Upper lobe of left lung (tissue), 6 donors: ENCODE data around the gene SPINT2. TPM values are rescaled to one million over a fixed set of nuclear protein-coding genes. Genes with fewer than 3 reads are reported as not detected.

Source experiments
- ATAC-seq, 2 donors: fragments of 200-7000 bp; cut with Tn5 transposase; one replicate each; pipeline ENCODE4 v1.9.1; 2022; ENCODE audit warnings: mild to moderate bottlenecking in 2 of 2, moderate library complexity in 2 of 2; ENCODE audit not compliant: low FRiP score in 2 of 2
- DNase-seq, 2 donors: peaks; one replicate each; pipeline ENCODE4 v3.0.0-alpha.2; 2019 to 2020
- H3K27ac ChIP-seq, 4 donors: fragments of 200-600 bp; sonication (generic); one replicate each; pipeline ENCODE4 v1.5.1; 2016 to 2019
- H3K27me3 ChIP-seq, 4 donors: fragments of 200-600 bp; sonication (generic); one replicate each; pipeline ENCODE4 v1.5.1; 2017 to 2019
- H3K36me3 ChIP-seq, 4 donors: fragments of 200-600 bp; sonication (generic); one replicate each; pipeline ENCODE4 v1.5.1; 2016 to 2019
- H3K4me1 ChIP-seq, 4 donors: fragments of 200-600 bp; sonication (generic); one replicate each; pipeline ENCODE4 v1.5.1; 2018 to 2019
- H3K4me3 ChIP-seq, 4 donors: fragments of 200-600 bp; sonication (generic); one replicate each; pipeline ENCODE4 v1.5.1; 2017 to 2019; ENCODE audit warnings: mild to moderate bottlenecking in 2 of 4, moderate library complexity in 1 of 4
- H3K9me3 ChIP-seq, 4 donors: fragments of 200-600 bp; sonication (generic); one replicate each; pipeline ENCODE4 v1.5.1; 2018 to 2019
- CTCF ChIP-seq, 6 experiments: fragments of 450-650 bp in 4 of 6; fragments of 200-600 bp in 2 of 6; sonication (generic) in 2 of 6; IDR thresholded peaks; one replicate each; pipeline ENCODE4 v1.5.1; 2016 to 2019; ENCODE audit warnings: antibody characterized with exemption in 6 of 6
- EP300 ChIP-seq, 4 donors: sonication (generic); formaldehyde crosslinking; IDR thresholded peaks; one replicate each; pipeline ENCODE4 v1.5.1; 2017; ENCODE audit warnings: antibody characterized with exemption in 4 of 4, control low read depth in 2 of 4
- POLR2A ChIP-seq, 4 donors: fragments of 450-650 bp; IDR thresholded peaks; one replicate each; pipeline ENCODE4 v1.5.1; 2016 to 2017; ENCODE audit warnings: antibody characterized with exemption in 4 of 4, mild to moderate bottlenecking in 2 of 4
- POLR2AphosphoS5 ChIP-seq, 2 donors: sonication (generic); formaldehyde crosslinking; IDR thresholded peaks; one replicate each; pipeline ENCODE4 v1.5.1; 2017; ENCODE audit warnings: antibody characterized with exemption in 2 of 2
- WGBS, 2 donors: methylation state at CpG; one replicate each; pipeline ENCODE4 v1.1.5; 2017 to 2018; 5-methylcytosine and 5-hydroxymethylcytosine counted together
- total RNA-seq, 6 donors: library from RNA; depleted of rRNA in 4 of 6; stranded (reverse); fragments of >200 nt in 4 of 6; gene quantifications; one replicate each; pipeline versions ENCODE4 v1.1.0 to v1.2.1, GENCODE V29; 2016 to 2021
- donor health status: DM: no; HTN: no; CAD: no; lungs with moderate emphysema.
- donor health status: DM: no; HTN: yes; CAD: no; lungs with severe emphysema.

SPINT2 gene
- total RNA-seq, 6 donors from 2014 or later = 192 to 583 (median 317) TPM

GRCh38 chr19:38288123-38288855 is 23.9 kb downstream of the SPINT2 start:
- Histone ChIP-seq H3K4me3 (no peak overlapping the region), H3K4me1 (peaks cover 18 to 38% (median 19%) of the 10 kb centered on the region in 4 donors), H3K9me3 (no peaks in the 10 kb centered on the region), H3K36me3 (peaks cover 6 to 57% (median 40%) of the 10 kb centered on the region in 4 donors), H3K27me3 (no peaks in the 10 kb centered on the region), H3K27ac (peak overlapping the region in 2 of 4 donors; percentile 3 to 7)
- WGBS, 2 donors = 88% methylated on average over 13 to 16 of the region's 16 CpGs
- ATAC-seq (no peak), DNase-seq (no peak)
- TF ChIP-seq CTCF (IDR thresholded peaks at IDR 0.05) = no peak
- no peak for TF ChIP-seq EP300 (IDR thresholded peaks at IDR 0.05)
- no peak for TF ChIP-seq POLR2AphosphoS5 (IDR thresholded peaks at IDR 0.05)
- no peak for TF ChIP-seq POLR2A (IDR thresholded peaks at IDR 0.05)

GRCh38 chr19:38289955-38290354 is 25.6 kb downstream of the SPINT2 start:
- WGBS, 2 donors = 94% methylated on average over 14 to 15 of the region's 15 CpGs
- peaks cover 6 to 52% (median 39%) of the 10 kb centered on the region in 4 donors for H3K36me3 ChIP-seq
- DNase-seq = no peak
- H3K4me3 ChIP-seq = no peak overlapping the region
- H3K4me1 ChIP-seq = peaks cover 10 to 35% (median 15%) of the 10 kb centered on the region in 4 donors
- TF ChIP-seq POLR2AphosphoS5 (IDR thresholded peaks at IDR 0.05) (no peak), POLR2A (IDR thresholded peaks at IDR 0.05) (no peak), CTCF (IDR thresholded peaks at IDR 0.05) (no peak), EP300 (IDR thresholded peaks at IDR 0.05) (no peak)
- no peaks in the 10 kb centered on the region for H3K9me3 ChIP-seq
- ATAC-seq = no peak
- H3K27me3 ChIP-seq = no peaks in the 10 kb centered on the region
- H3K27ac ChIP-seq = peak overlapping the region; percentile 40 to 80 (median 76)

GRCh38 chr19:38290631-38291147 is 26.3 kb downstream of the SPINT2 start:
- Histone ChIP-seq H3K4me1 (peaks cover 8 to 35% (median 14%) of the 10 kb centered on the region in 4 donors), H3K27me3 (no peaks in the 10 kb centered on the region), H3K4me3 (no peak overlapping the region), H3K27ac (peak overlapping the region; percentile 40 to 80 (median 76)), H3K9me3 (no peaks in the 10 kb centered on the region), H3K36me3 (peaks cover 6 to 50% (median 37%) of the 10 kb centered on the region in 4 donors)
- DNase-seq (peak in 1 of 2 donors; percentile 83), ATAC-seq (peak; percentile 42 to 74)
- TF ChIP-seq CTCF (IDR thresholded peaks at IDR 0.05) (no peak), EP300 (IDR thresholded peaks at IDR 0.05) (no peak), POLR2AphosphoS5 (IDR thresholded peaks at IDR 0.05) (peak in 1 of 2 donors; percentile 50), POLR2A (IDR thresholded peaks at IDR 0.05) (no peak)
- 48 to 50% methylated on average over 11 to 13 of the region's 13 CpGs for WGBS, 2 donors

DNA sequence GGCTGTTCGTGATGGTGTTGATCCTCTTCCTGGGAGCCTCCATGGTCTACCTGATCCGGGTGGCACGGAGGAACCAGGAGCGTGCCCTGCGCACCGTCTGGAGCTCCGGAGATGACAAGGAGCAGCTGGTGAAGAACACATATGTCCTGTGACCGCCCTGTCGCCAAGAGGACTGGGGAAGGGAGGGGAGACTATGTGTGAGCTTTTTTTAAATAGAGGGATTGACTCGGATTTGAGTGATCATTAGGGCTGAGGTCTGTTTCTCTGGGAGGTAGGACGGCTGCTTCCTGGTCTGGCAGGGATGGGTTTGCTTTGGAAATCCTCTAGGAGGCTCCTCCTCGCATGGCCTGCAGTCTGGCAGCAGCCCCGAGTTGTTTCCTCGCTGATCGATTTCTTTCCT is 27.5 kb downstream of the SPINT2 start:
- no peaks in the 10 kb centered on the region for H3K9me3 ChIP-seq
- WGBS, 2 donors = 85% methylated on average over 15 of the region's 15 CpGs
- peaks cover 8 to 35% (median 13%) of the 10 kb centered on the region in 4 donors for H3K4me1 ChIP-seq
- no peak for ATAC-seq
- no peaks in the 10 kb centered on the region for H3K27me3 ChIP-seq
- H3K27ac ChIP-seq = peak overlapping the region in 3 of 4 donors; percentile 32 to 80 (median 73)
- H3K36me3 ChIP-seq = peaks cover 6 to 44% (median 37%) of the 10 kb centered on the region in 4 donors
- no peak for DNase-seq
- H3K4me3 ChIP-seq = no peak overlapping the region
- TF ChIP-seq EP300 (IDR thresholded peaks at IDR 0.05) = no peak
- TF ChIP-seq CTCF (IDR thresholded peaks at IDR 0.05) = no peak
- no peak for TF ChIP-seq POLR2A (IDR thresholded peaks at IDR 0.05)
- no peak for TF ChIP-seq POLR2AphosphoS5 (IDR thresholded peaks at IDR 0.05)
